Trophoblast cell (in vitro differentiated cells and primary cell): Measurements from ENCODE around the gene ARHGEF11.
A peak's percentile ranks its signal among the peaks of the same experiment; 100 is the strongest.

ENCODE experiments used
- DNase-seq, 2 donors: peaks; one replicate each; pipeline ENCODE4 v3.0.0-alpha.2; 2016
- H2AFZ ChIP-seq: 2 replicates; pipeline ENCODE4 v1.6.1; 2013; ENCODE audit warnings: low read length, moderate library complexity, mild to moderate bottlenecking; ENCODE audit not compliant: insufficient read depth, poor library complexity
- H2AK5ac ChIP-seq: 2 replicates; pipeline ENCODE4 v1.6.1; 2013; ENCODE audit warnings: mild to moderate bottlenecking, low read length
- H2BK120ac ChIP-seq: 2 replicates; pipeline ENCODE4 v1.6.1; 2013; ENCODE audit warnings: low read length, mild to moderate bottlenecking, moderate library complexity; ENCODE audit not compliant: insufficient read depth, poor library complexity
- H2BK12ac ChIP-seq: 2 replicates; pipeline ENCODE4 v1.6.1; 2013; ENCODE audit warnings: mild to moderate bottlenecking, low read length, moderate library complexity
- H2BK5ac ChIP-seq: 2 replicates; pipeline ENCODE4 v1.6.1; 2013; ENCODE audit warnings: low read length, low read depth, moderate library complexity, mild to moderate bottlenecking; ENCODE audit not compliant: poor library complexity
- H3K14ac ChIP-seq: 2 replicates; pipeline ENCODE4 v1.6.1; 2013; ENCODE audit warnings: mild to moderate bottlenecking, low read length
- H3K18ac ChIP-seq: 2 replicates; pipeline ENCODE4 v1.6.1; 2013; ENCODE audit warnings: mild to moderate bottlenecking, low read length
- H3K23ac ChIP-seq: 2 replicates; pipeline ENCODE4 v1.6.1; 2013; ENCODE audit warnings: low read length
- H3K27ac ChIP-seq: 2 replicates; pipeline ENCODE4 v1.5.1; 2013; ENCODE audit warnings: low read depth, mild to moderate bottlenecking, inconsistent platforms, low read length, moderate library complexity
- H3K27me3 ChIP-seq: 2 replicates; pipeline ENCODE4 v1.6.1; 2013; ENCODE audit warnings: inconsistent platforms, mild to moderate bottlenecking, low read length, moderate library complexity; ENCODE audit not compliant: insufficient read depth
- H3K36me3 ChIP-seq, 2 experiments: 1 replicate in 1 of 2; 2 replicates in 1 of 2; pipeline ENCODE4 v1.6.1; 2013; ENCODE audit warnings: low read length in 2 of 2, mild to moderate bottlenecking in 2 of 2, moderate library complexity in 1 of 2; ENCODE audit not compliant: insufficient read depth in 2 of 2, control insufficient read depth in 1 of 2
- H3K4ac ChIP-seq: 2 replicates; pipeline ENCODE4 v1.6.1; 2013; ENCODE audit warnings: low read depth, mild to moderate bottlenecking, low read length, moderate library complexity
- H3K4me1 ChIP-seq, 2 experiments: 1 replicate in 1 of 2; 2 replicates in 1 of 2; pipeline ENCODE4 v1.6.1; 2013; ENCODE audit warnings: low read length in 2 of 2, mild to moderate bottlenecking in 2 of 2, moderate library complexity in 1 of 2; ENCODE audit not compliant: insufficient read depth in 2 of 2, control insufficient read depth in 1 of 2
- H3K4me2 ChIP-seq: 2 replicates; pipeline ENCODE4 v1.6.1; 2013; ENCODE audit warnings: inconsistent platforms, mild to moderate bottlenecking, low read length, moderate library complexity
- H3K4me3 ChIP-seq: 2 replicates; pipeline ENCODE4 v1.5.1; 2013; ENCODE audit warnings: mild to moderate bottlenecking, low read depth, low read length, inconsistent platforms
- H3K79me1 ChIP-seq: one replicate; pipeline ENCODE4 v1.6.1; 2013; ENCODE audit warnings: low read length
- H3K79me2 ChIP-seq: 2 replicates; pipeline ENCODE4 v1.6.1; 2013; ENCODE audit warnings: low read length, mild to moderate bottlenecking; ENCODE audit not compliant: control insufficient read depth, insufficient read depth, poor library complexity
- H3K9ac ChIP-seq: 2 replicates; pipeline ENCODE4 v1.6.1; 2013; ENCODE audit warnings: mild to moderate bottlenecking, low read length
- H3K9me3 ChIP-seq: 2 replicates; pipeline ENCODE4 v1.6.1; 2013; ENCODE audit warnings: low read depth, mild to moderate bottlenecking, control low read depth, inconsistent platforms, low read length; ENCODE audit not compliant: insufficient read depth
- H4K12ac ChIP-seq: 2 replicates; pipeline ENCODE4 v1.6.1; 2013; ENCODE audit warnings: low read depth, mild to moderate bottlenecking, low read length, moderate library complexity
- H4K8ac ChIP-seq: 2 replicates; pipeline ENCODE4 v1.6.1; 2013; ENCODE audit warnings: low read depth, mild to moderate bottlenecking, low read length, moderate library complexity
- H4K91ac ChIP-seq: one replicate; pipeline ENCODE4 v1.6.1; 2013; ENCODE audit warnings: low read depth, mild to moderate bottlenecking, low read length, moderate library complexity
- WGBS: extraction: QIAGEN DNeasy Blood & Tissue Kit; methylation state at CpG from one replicate; pipeline ENCODE4 v1.1.7; 2013; ENCODE audit warnings: missing lambda C conversion rate; ENCODE audit not compliant: insufficient read length, insufficient coverage; ENCODE audit errors: extremely low coverage; 5-methylcytosine and 5-hydroxymethylcytosine counted together

ARHGEF11 gene

GRCh38 chr1:157085421-157085820 is 39.9 kb upstream of the ARHGEF11 start:
- WGBS: no CpG with 5 or more reads among the region's 5 CpGs
- Histone ChIP-seq H3K23ac (no peak overlapping the region), H3K18ac (no peak overlapping the region), H2BK12ac (no peak overlapping the region), H3K79me1 (no peaks in the 10 kb centered on the region), H3K14ac (no peak overlapping the region), H2BK120ac (no peak overlapping the region), H2AK5ac (no peak overlapping the region), H3K9me3 (no peaks in the 10 kb centered on the region), H3K4me1 (peaks cover 1 to 2% of the 10 kb centered on the region in 2 experiments), H3K4me2 (no peak overlapping the region), H2BK5ac (no peak overlapping the region), H3K79me2 (no peaks in the 10 kb centered on the region), H4K91ac (no peak overlapping the region), H3K27ac (no peak overlapping the region), H3K9ac (no peak overlapping the region), H2AFZ (no peak overlapping the region), H4K12ac (no peak overlapping the region), H3K27me3 (no peaks in the 10 kb centered on the region), H3K36me3 (no peaks in the 10 kb centered on the region), H3K4me3 (no peak overlapping the region), H3K4ac (no peak overlapping the region), H4K8ac (no peak overlapping the region)
- peak; percentile 21 to 43 for DNase-seq

GRCh38 chr1:157084720-157085119 is 39.2 kb upstream of the ARHGEF11 start:
- WGBS: no CpG with 5 or more reads among the region's 5 CpGs
- Histone ChIP-seq H2BK5ac (no peak overlapping the region), H3K4ac (no peak overlapping the region), H2BK12ac (no peak overlapping the region), H3K79me1 (no peaks in the 10 kb centered on the region), H3K27ac (no peak overlapping the region), H2AFZ (no peak overlapping the region), H3K36me3 (no peaks in the 10 kb centered on the region), H3K14ac (no peak overlapping the region), H3K9me3 (no peaks in the 10 kb centered on the region), H4K12ac (no peak overlapping the region), H3K18ac (no peak overlapping the region), H3K79me2 (no peaks in the 10 kb centered on the region), H3K27me3 (no peaks in the 10 kb centered on the region), H4K91ac (no peak overlapping the region), H4K8ac (no peak overlapping the region), H2AK5ac (no peak overlapping the region), H2BK120ac (no peak overlapping the region), H3K4me3 (no peak overlapping the region), H3K9ac (no peak overlapping the region), H3K23ac (no peak overlapping the region), H3K4me2 (no peak overlapping the region), H3K4me1 (peaks cover 0 to 1% of the 10 kb centered on the region in 2 experiments)
- peak in 1 of 2 donors; percentile 10 for DNase-seq

- DNase-seq: no peak
Observed at GRCh38 chr1:157081707-157082106, 36.2 kb upstream of the ARHGEF11 start.

GRCh38 chr1:157080714-157081113 is 35.2 kb upstream of the ARHGEF11 start:
- Histone ChIP-seq H2AFZ (no peak overlapping the region), H2BK120ac (no peak overlapping the region), H3K9ac (no peak overlapping the region), H4K12ac (no peak overlapping the region), H3K4me3 (no peak overlapping the region), H3K14ac (no peak overlapping the region), H3K18ac (no peak overlapping the region), H2BK12ac (no peak overlapping the region), H3K27ac (no peak overlapping the region), H4K91ac (no peak overlapping the region), H3K9me3 (no peaks in the 10 kb centered on the region), H3K4me2 (no peak overlapping the region), H3K23ac (no peak overlapping the region), H2BK5ac (no peak overlapping the region), H3K4me1 (no peaks in the 10 kb centered on the region), H2AK5ac (no peak overlapping the region), H3K79me2 (no peaks in the 10 kb centered on the region), H3K4ac (no peak overlapping the region), H3K36me3 (no peaks in the 10 kb centered on the region), H3K79me1 (no peaks in the 10 kb centered on the region), H3K27me3 (no peaks in the 10 kb centered on the region), H4K8ac (no peak overlapping the region)
- WGBS: no CpG with 5 or more reads among the region's 10 CpGs
- DNase-seq: peak; percentile 77 to 80

More at GRCh38 chr1:157081707-157082106, 36.2 kb upstream of the ARHGEF11 start:
- Histone ChIP-seq H3K4me1 (peaks cover 0 to 1% of the 10 kb centered on the region in 2 experiments), H4K91ac (no peak overlapping the region), H3K14ac (no peak overlapping the region), H3K9me3 (no peaks in the 10 kb centered on the region), H3K9ac (no peak overlapping the region), H3K36me3 (no peaks in the 10 kb centered on the region), H3K18ac (no peak overlapping the region), H3K23ac (no peak overlapping the region), H3K79me2 (no peaks in the 10 kb centered on the region), H2BK5ac (no peak overlapping the region), H3K79me1 (no peaks in the 10 kb centered on the region), H3K27ac (no peak overlapping the region), H2AK5ac (no peak overlapping the region), H4K12ac (no peak overlapping the region), H4K8ac (no peak overlapping the region), H2BK12ac (no peak overlapping the region), H3K4ac (no peak overlapping the region), H2BK120ac (no peak overlapping the region), H3K27me3 (no peaks in the 10 kb centered on the region), H3K4me2 (no peak overlapping the region), H2AFZ (no peak overlapping the region), H3K4me3 (no peak overlapping the region)
- no CpG with 5 or more reads among the region's 5 CpGs for WGBS
